Stimulated activated CD8-positive, alpha-beta memory T cell treated with anti-CD3 and anti-CD28 coated beads, Interleukin-7, amount 100 ng/mL, for 1 hour (primary cell): ENCODE measurements around the gene ESPN.
"Not testable (repeated sequence)": the region's sequence is repeated elsewhere in the genome, so short reads cannot be mapped to it uniquely, and the experiment has no call there.

ENCODE experiments used
- DNase-seq, 2 donors: peaks; one replicate each; pipeline ENCODE4 v3.0.0-alpha.2; 2020; ENCODE audit warnings: low read depth in 2 of 2

Gene ESPN

DNA sequence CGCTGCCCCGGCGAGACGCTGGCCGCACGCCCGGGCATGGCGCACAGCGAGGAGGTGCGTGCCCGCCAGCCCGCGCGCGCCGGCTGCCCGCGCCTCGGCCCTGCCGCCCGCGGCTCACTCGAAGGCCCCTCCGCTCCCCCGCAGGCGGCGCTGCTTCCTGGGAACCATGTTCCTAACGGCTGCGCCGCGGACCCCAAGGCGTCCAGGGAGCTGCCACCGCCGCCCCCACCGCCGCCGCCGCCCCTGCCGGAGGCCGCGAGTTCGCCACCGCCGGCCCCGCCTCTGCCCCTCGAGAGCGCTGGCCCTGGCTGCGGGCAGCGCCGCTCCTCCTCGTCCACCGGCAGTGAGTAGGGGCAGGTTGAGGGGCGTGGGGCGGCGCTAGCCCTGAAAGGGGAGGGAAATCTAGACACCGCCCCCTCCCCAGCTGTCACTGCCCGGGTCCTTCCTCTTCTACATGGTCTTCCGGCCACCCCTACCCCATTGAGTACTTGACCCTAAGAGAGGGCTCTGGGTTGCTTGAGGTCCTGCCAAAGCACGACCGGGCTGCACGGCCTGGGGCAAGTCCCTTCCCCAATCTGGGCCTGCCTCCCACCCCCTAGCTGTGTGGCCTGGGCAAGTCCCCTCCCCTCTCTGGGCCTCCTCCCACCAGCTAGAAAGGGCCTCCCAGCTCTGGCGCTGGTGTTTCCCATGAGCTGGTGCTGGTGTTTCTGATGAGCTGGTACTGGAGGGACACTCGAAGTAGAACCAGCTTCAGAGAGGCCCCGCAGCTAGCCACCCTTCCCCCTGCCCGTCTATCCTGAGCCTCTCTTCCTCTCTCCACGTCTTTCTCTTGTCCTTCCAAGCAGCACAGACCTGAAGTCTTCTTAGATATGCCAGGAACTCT, 24.4 kb downstream of the ESPN start:
- DNase-seq, result no peak

DNA sequence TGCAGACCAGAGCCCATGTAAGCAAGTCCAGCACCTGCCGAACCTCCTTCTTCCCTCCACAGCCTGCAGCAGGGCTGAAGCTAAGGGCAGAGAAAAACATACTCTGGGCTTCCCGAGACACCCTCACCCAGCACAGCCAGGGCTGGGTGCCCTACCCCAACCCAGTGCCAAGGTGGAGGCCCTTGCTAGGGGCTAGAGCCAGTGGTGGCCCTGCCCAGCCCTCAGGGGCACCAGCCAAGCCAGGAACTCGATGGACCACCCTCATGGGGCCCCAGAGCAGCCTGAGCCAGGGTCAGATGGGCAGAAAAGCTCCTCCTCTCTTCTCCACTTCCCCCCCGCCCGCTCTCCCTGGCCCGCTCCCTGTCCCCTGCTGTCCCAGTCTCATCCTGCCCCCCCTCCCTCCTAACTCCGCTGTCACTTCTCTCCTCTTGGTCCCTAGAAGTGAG, 25.5 kb downstream of the ESPN start:
- DNase-seq, result no peak

- DNase-seq, result not testable (repeated sequence)
Measured at GRCh38 chr1:6450486-6450885, 25.9 kb downstream of the ESPN start.

GRCh38 chr1:6450943-6451373, 26.4 kb downstream of the ESPN start:
- no peak for DNase-seq

- DNase-seq, result not testable (repeated sequence)
Measured at GRCh38 chr1:6453895-6454855, 29.6 kb downstream of the ESPN start.

DNA sequence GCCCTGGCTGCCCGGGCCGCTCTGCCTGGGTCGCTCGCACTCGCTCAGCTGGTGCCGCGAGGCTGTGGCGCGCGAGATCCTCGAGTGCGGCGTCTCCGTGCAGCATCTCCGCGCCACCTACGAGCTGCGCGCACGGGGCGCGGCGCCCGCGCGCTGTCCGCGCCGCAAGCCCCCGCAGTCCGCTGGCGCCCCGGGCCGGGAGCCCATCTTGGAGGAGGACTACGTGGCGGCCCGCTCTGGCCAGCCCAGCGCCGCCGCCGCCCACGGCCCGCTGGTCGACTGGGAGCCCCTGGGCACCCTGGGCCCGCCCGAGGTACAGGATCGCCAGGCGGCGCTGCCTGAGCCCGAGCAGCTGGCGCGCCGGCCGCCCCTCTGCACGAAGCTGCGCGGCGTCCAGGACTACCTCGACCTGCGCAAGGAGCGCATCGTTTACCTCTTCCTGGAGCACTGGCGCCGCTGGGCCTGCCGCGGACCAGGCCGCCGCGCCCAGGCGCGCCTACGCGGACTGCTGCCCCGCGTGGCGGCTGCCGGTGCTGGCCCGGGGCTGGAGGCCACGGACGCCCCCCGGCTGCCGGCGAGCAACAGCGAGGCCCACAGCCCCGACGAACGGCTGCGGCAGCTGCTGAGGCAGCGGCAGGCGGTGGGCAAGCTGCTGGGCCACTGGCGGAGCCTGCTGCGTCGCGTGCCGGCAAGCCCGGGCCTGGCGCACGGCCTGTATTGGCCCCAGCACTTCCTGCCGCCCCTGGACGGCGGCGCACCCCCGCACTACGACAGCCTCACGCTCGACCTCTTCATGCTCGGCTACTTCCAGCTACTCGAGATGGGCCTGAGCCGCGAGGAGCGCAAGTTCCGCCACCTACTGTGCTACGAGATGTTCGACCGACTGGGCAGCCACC, 30.5 kb downstream of the ESPN start:
- DNase-seq, result no peak

DNA sequence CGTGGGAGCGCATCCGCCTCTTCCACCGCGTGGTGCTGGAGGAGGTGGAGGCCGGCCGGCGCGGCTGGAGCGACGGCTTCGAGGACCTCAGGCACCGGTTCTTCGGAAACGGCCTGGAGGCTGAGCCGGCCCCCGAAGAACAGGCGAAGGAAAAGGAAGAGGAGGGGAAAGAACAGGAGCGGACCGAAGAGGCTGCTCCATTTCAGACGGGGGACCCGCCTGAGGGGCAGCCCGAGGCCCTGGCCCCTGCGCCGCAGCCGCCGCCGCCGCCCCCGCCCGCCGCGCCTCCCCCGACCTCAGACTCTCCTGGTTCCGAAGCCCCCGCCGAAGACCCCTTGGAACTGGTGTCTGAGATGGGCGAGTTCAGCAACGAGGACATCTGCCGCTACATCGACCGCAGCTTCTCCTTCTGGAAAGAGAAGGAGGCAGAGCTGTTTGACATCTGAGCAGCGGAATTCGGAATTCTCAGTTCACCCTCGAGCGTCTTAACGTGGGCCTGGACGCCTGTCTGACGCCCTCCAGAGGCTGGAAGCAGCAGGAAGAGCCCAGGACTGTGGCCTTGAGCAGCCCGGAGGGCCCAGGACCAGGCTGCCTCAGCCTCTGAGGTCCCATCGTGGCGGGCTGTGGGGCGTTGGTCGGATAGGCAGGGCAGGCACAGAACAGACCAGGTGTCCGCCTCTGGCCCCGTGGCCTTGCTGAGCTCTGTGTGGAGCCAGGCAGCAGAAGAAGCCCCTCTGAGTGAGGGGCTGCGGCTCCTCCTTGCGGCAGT, 31.4 kb downstream of the ESPN start:
- DNase-seq, result not testable (repeated sequence)

GRCh38 chr1:6456800-6457466, 32.4 kb downstream of the ESPN start:
- DNase-seq, result no peak

DNA sequence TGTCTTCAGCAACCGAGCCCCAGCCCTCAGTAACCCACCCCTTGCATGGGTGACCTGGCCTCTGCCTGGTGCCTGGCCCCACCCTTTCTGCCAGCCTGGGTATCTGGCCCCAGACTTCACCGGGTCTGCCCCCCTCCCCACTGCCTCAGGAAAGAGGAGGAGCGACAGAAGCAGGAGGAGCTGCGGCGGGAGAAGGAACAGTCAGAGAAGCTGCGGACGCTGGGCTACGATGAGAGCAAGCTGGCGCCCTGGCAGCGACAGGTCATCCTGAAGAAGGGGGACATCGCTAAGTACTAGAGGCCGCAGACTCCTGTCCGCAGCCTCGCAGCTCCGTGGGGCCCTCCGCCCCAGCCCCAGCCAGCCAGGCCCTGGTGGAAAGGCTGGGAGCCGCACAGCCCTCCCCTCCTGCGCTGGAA, 35.3 kb downstream of the ESPN start:
- no peak for DNase-seq

DNA sequence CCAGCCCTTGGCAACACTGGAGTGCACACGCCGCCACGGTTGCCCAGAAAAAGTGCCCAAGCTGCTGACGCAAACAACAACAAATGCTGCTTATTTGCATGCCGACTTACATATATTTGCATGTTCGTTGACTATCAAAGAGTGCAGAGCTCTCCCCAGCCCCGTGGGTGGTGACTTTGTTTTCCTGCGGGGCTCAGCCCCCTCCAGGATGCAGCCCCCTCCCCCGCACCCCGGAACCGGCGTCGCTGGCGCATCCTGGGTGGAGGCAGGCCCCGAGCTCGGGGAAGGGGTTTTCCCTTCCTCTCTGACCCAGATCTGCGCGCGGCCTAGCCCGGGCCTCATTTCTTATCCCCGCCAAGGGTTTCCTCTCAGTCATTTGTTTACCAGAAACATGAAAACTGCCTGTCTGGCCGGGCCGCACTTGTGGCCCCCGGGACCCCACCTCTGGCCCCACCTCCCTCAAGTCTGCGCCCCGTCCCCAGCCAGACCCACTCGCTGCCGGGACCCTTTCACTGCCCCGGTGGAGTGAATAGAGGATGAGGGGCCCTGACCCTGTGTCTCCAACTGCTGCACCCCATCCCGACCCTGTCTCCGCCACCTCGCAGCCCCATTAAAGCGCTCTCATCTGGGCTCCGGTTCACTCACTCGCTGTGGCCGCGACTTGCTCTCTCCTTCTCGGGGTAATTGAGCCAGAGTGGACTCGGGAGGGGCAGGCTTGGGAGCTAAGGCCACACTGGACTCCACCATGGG, 35.9 kb downstream of the ESPN start:
- peak; percentile 60 to 62 for DNase-seq

GRCh38 chr1:6461051-6461530, 36.5 kb downstream of the ESPN start:
- DNase-seq, result no peak

DNA sequence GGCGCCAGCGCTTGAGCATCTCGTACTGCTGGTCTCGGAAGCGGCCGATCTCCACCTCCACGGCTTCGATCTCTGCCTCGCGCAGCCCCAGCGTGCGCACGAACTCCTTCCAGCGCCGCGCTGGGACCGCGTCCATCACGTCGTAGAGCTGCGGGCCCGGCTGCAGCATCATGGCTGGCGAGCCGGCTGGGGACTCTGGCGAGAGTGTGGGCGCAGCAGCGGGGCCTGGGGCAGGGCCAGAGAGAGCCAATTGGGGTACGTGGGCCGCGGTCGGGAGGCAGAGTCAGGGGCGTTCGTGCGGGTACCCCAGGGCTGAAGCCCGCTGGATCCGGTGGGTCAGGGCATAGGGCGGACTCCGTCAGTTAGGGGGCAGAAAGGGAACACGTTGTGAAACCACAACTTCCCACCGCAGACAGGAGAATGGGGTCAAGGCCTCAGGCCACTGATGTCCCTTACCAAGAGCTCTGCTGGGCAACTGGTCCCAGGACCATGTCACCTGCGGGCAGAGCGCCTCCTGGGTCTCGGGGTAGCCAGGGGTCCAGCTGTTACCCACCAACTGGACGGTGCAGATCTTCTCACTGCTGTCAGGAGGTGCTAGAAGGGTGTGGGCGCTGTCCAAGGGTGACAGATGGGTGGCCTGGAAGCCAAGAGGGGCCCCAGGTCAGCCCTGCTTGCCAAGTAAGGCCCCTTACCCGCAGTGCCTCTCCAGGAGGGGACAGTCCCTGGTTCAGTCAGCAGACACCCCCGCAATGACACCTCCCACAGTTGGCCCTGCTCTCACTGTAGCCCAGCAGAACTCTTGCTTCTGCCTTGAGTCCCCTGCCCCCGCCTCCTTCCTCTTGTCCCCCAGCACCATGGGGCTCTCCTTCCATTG, 37.2 kb downstream of the ESPN start:
- no peak for DNase-seq

GRCh38 chr1:6462412-6463119, 38.0 kb downstream of the ESPN start:
- DNase-seq, result no peak

- no peak for DNase-seq
Measured at GRCh38 chr1:6463120-6463412, 38.5 kb downstream of the ESPN start.

DNA sequence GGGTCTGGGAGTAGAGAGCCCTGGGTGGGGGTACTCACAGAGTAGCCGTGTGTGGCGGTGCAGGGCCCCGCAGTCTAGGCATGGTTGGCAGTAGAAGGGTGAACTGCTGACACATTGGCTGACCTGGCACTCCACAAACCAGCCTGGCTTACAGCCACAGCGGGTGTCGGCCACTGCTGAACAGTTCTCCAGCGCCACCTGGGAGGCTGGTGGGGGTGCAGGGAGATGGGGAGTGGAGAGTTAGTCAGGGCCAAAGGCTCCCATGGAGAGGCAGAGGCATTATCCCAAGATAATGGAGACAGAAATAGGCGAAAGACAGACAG, 39.9 kb downstream of the ESPN start:
- DNase-seq, result no peak

DNA sequence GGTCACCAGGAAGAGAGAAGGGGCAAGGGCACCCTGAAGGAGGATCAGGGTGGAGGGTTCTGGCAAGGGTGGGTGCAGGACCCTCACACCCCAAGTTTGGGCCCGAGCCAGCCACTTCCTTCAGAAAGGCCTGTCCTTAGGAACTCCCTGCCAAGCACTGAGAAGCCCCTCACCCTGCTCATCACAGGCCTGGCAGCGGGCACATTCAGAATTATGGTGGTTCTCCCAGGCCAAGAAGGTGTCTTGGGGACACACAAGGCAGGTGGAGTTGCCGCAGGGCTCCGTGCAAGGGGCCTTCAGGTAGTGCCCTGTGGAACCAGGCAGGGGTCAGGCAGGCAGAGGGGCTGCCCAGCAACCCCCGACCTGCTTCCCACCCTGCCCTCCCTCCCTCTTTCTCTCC, 40.3 kb downstream of the ESPN start:
- DNase-seq, result no peak

DNA sequence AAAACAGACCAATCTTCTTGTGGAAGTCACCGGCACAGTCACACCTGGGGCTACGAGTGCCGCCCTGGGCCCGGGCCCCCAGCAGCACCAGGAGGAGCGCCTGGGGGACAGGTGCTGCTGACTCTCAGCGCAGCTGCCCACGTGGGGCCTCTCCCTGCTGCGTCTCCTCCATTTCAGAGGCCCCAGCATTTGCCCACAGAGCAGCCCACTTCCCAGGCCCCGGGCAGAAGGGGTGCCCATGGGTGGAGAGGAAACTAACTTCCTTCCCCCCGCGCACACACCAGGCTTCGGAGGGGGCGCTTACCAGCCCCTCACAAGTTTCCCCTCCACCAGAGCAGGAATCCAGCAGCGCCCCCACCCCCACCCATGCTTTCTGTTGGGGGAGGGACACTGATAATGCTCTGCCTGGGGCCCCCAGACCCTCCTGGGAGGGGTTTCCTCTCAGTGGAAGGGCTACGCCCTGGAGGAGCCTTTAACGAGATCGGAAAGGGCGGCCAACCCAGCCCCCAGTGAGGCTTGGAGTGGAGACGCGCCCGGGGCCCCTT, 41.0 kb downstream of the ESPN start:
- DNase-seq, result no peak

DNA sequence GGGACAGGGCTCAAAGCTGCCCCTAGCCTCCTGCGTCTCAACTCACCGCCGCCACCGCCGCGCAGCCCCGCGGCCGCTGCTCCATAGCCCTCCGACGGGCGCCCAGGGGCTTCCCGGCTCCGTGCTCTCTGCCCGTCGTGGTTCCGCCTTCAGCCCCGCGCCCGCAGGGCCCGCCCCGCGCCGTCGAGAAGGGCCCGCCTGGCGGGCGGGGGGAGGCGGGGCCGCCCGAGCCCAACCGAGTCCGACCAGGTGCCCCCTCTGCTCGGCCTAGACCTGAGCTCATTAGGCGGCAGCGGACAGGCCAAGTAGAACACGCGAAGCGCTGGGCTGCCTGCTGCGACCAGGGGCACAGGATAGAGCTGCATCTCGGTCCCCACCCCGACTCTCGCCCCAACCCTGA, 41.4 kb downstream of the ESPN start, which contains the start of gene TNFRSF25:
TSS of gene TNFRSF25 (minus strand) at position 151 of the 400 bp plus-strand sequence. CDS start at position 85, 66 bp downstream.
- DNase-seq, result peak in 1 of 2 donors; percentile 34
